ENCODE data around the gene COX7A1. TPM values are rescaled to one million over a fixed set of nuclear protein-coding genes. Genes with fewer than 3 reads are reported as not detected.
"Not testable (repeated sequence)": the region's sequence is repeated elsewhere in the genome, so short reads cannot be mapped to it uniquely, and the experiment has no call there.

The COX7A1 gene
- 64.2 TPM for total RNA-seq
- long read RNA-seq, transcript COX7A1-201 (4 exons, 762 nt), result major isoform, 35 of 37 reads
- long read RNA-seq, partial matches to known transcripts, result 0 of 37 reads
- long read RNA-seq, other reads (novel, unspliced or antisense), result 2 of 37 reads

DNA sequence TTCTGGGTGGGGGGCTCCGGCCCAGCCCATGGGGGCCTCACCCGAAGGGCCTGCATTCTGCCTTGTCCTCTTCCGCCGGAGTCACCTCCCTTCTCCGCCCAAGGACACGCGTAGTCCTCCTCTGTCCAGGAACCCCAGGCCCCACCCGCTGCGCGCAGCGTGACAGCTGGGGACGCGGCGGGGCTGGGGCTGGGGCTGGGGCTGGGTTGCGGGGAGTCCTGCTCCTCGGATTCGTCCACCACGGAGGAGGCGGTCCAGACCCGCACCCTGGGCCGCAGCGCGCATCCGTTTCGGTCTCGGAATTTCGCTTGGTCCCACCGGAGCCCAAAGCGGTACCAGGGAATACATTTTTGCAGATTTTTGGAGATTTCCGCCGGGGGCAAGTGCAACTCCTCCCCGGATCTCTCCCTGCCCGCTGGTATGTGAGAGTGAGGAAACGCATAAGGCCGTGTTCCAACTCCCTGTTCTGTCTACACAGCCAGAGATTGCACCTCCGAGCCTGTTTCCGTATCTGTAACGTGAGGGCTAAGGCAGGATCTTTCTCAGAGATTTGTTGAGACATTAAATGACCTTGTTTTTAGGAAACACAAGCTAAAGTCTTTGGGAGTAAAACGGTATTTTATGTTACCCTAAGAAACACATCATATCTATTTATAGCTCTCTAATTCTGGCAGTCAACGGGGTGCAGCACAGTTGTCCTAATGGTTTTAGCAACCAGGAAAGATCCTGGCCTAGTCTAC, at the start of gene COX7A1:
Gene COX7A1, minus strand, starts transcription at position 96 of the 740 bp plus-strand sequence. Its CDS starts 40 bp downstream, at position 56.
- Histone ChIP-seq H3K4me1 (peaks cover 19% of the 10 kb centered on the region), H3K27ac (peak within 1 kb of the TSS; percentile 94), H3K9me3 (no peaks in the 10 kb centered on the region), H3K27me3 (ENCODE audit: low read depth) (no peaks in the 10 kb centered on the region), H3K4me3 (peak within 1 kb of the TSS; percentile 63), H3K36me3 (peaks cover 39% of the 10 kb centered on the region)
- intact Hi-C loops (cut with DNase I), result no loop called here
- no peak for TF ChIP-seq CTCF (IDR thresholded peaks at IDR 0.05)
- DNase-seq, result peak; percentile 62
- ATAC-seq, result peak; percentile 74 to 85

- Histone ChIP-seq H3K27me3 (ENCODE audit: low read depth) (no peaks in the 10 kb centered on the region), H3K4me3 (no peak overlapping the region), H3K9me3 (no peaks in the 10 kb centered on the region), H3K27ac (no peak overlapping the region), H3K4me1 (no peaks in the 10 kb centered on the region), H3K36me3 (peaks cover 15% of the 10 kb centered on the region)
- TF ChIP-seq CTCF (IDR thresholded peaks at IDR 0.05), result no peak
- intact Hi-C loops (cut with DNase I), result no loop called here
- no peak for ATAC-seq
- DNase-seq, result no peak
Observed at GRCh38 chr19:36201684-36202083, 49.4 kb upstream of the COX7A1 start.

- DNase-seq, result no peak
- H3K9me3 ChIP-seq, result no peaks in the 10 kb centered on the region
- intact Hi-C loops (cut with DNase I), result no loop called here
- no peak for ATAC-seq
- H3K36me3 ChIP-seq, result peaks cover 22% of the 10 kb centered on the region
- TF ChIP-seq CTCF (IDR thresholded peaks at IDR 0.05), result no peak
- no peaks in the 10 kb centered on the region for H3K27me3 ChIP-seq (ENCODE audit: low read depth)
- H3K4me3 ChIP-seq, result no peak overlapping the region
- no peaks in the 10 kb centered on the region for H3K4me1 ChIP-seq
- H3K27ac ChIP-seq, result no peak overlapping the region
Observed at GRCh38 chr19:36198119-36198518, 45.9 kb upstream of the COX7A1 start.

- intact Hi-C loops (cut with DNase I), result no loop called here
- no peak for DNase-seq
Observed at GRCh38 chr19:36196249-36196648, 44.0 kb upstream of the COX7A1 start.

DNA sequence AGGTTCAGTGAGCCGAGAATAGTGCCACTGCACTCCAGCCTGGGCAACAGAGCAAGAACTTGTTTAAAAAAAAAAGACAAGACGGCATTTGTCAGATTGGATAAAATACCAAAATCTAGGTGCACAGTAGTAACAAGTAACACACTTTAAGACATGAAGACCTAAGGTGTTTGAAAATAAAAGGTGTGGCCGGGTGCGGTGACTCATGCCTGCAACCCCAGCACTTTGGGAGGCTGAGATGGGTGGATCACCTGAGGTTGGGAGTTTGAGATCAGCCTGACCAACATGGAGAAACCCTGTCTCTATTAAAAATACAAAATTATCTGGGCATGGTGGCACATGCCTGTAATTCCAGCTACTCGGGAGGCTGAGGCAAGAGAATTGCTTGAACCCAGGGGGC, 34.5 kb upstream of the COX7A1 start:
- H3K4me1 ChIP-seq; H3K27me3 ChIP-seq (ENCODE audit: low read depth); H3K27ac ChIP-seq; intact Hi-C loops (cut with DNase I); ATAC-seq; H3K9me3 ChIP-seq; H3K4me3 ChIP-seq; DNase-seq: not testable (repeated sequence)
- peaks cover 15% of the 10 kb centered on the region for H3K36me3 ChIP-seq

More at GRCh38 chr19:36196249-36196648, 44.0 kb upstream of the COX7A1 start:
- no peaks in the 10 kb centered on the region for H3K9me3 ChIP-seq
- no peak for TF ChIP-seq CTCF (IDR thresholded peaks at IDR 0.05)
- ATAC-seq, result no peak
- H3K4me1 ChIP-seq, result no peaks in the 10 kb centered on the region
- H3K27me3 ChIP-seq (ENCODE audit: low read depth), result no peaks in the 10 kb centered on the region
- no peak overlapping the region for H3K4me3 ChIP-seq
- H3K27ac ChIP-seq, result no peak overlapping the region
- peaks cover 33% of the 10 kb centered on the region for H3K36me3 ChIP-seq

DNA sequence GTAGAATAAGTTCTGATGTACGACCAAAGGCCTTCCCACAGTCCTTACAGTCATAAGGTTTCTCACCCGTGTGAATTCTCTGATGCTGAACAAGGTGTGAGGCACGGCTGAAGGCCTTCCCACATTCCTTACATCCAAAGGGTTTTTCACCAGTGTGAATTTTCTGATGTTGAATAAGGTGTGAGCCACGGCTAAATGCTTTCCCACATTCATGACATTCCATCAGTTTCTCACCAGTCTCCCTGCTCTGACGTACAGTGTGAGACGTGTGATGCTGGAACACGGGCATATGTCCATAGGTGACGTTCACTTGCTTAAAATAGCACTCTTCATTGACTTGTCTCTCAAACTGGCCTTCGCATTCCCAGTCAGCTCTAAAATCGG, 31.0 kb upstream of the COX7A1 start:
- Histone ChIP-seq H3K36me3 (peaks cover 15% of the 10 kb centered on the region), H3K27ac (no peak overlapping the region), H3K4me3 (no peak overlapping the region), H3K9me3 (no peaks in the 10 kb centered on the region), H3K4me1 (no peaks in the 10 kb centered on the region), H3K27me3 (ENCODE audit: low read depth) (no peaks in the 10 kb centered on the region)
- no peak for TF ChIP-seq CTCF (IDR thresholded peaks at IDR 0.05)
- intact Hi-C loops (cut with DNase I), result no loop called here
- DNase-seq (no peak), ATAC-seq (no peak)

All from lower lobe of right lung (tissue), 2 donors.